Measurements from ENCODE around the gene SMCO3.

The SMCO3 gene

GRCh38 chr12:14803011-14803829 lies 10.8 kb downstream of the SMCO3 start, which contains the start of the genes C12orf60 and WBP11:
C12orf60 (plus strand) TSS chr12:14803670; CDS start chr12:14822936, 19,266 bp downstream.
WBP11 (minus strand) TSS chr12:14803478; CDS start chr12:14801383, 2,095 bp downstream.
- ChIA-PET POLR2A (ENCODE audit: low non-redundant PET) (interaction anchor here (0.7 to 1.2 kb wide), 3 partner anchors 29 to 33 kb away, joined by 4 to 5 read pairs (median 4); a partner anchor contains a TSS), CTCF (interaction anchor here (0.6 kb wide), 1 partner anchor 169 kb away, joined by 4 read pairs; no protein-coding TSS in a partner anchor)
- TF ChIP-seq, protein P1, sequence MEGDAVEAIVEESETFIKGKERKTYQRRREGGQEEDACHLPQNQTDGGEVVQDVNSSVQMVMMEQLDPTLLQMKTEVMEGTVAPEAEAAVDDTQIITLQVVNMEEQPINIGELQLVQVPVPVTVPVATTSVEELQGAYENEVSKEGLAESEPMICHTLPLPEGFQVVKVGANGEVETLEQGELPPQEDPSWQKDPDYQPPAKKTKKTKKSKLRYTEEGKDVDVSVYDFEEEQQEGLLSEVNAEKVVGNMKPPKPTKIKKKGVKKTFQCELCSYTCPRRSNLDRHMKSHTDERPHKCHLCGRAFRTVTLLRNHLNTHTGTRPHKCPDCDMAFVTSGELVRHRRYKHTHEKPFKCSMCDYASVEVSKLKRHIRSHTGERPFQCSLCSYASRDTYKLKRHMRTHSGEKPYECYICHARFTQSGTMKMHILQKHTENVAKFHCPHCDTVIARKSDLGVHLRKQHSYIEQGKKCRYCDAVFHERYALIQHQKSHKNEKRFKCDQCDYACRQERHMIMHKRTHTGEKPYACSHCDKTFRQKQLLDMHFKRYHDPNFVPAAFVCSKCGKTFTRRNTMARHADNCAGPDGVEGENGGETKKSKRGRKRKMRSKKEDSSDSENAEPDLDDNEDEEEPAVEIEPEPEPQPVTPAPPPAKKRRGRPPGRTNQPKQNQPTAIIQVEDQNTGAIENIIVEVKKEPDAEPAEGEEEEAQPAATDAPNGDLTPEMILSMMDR (conservative IDR thresholded peaks at IDR 0.05; ENCODE audit: low read depth) = no peak
- DNase-seq (ENCODE audit: low spot score) = peak; percentile 96
- H3K27ac ChIP-seq = peak within 1 kb of the TSS; percentile 74

GRCh38 chr12:14802721-14803010 lies 11.3 kb downstream of the SMCO3 start:
- ChIA-PET CTCF (interaction anchor here (0.6 kb wide), 1 partner anchor 170 kb away, joined by 4 read pairs; no protein-coding TSS in a partner anchor), POLR2A (ENCODE audit: low non-redundant PET) (interaction anchor here (1.0 to 1.2 kb wide), 2 partner anchors 29 to 33 kb away, joined by 4 to 5 read pairs; a partner anchor contains a TSS)
- TF ChIP-seq, protein P1 (conservative IDR thresholded peaks at IDR 0.05; ENCODE audit: low read depth) = no peak
- peak overlapping the region; percentile 74 for H3K27ac ChIP-seq
- DNase-seq (ENCODE audit: low spot score) = peak; percentile 1

DNA sequence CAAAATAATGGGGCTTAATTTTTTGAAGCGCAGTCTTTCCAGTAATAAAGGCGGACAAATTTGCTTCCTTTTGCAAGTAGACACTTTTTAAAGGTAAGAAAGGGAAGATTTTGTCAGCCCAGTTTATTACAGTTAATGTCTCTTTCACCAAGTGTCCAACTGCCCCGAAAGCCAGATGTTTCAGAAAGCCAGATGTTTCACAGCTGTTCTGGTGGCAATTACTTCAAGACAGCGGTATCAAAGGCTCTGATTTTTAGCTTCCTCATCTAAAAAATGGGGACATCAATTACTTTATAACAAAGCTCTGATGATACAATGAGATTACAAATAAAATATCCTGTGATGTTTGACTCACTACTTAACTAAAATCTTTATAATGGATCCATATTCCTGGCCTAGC lies 11.7 kb downstream of the SMCO3 start:
- POLR2A ChIA-PET (ENCODE audit: low non-redundant PET) = interaction anchor here (1.0 kb wide), 1 partner anchor 32 kb away, joined by 5 read pairs; no protein-coding TSS in a partner anchor
- DNase-seq (ENCODE audit: low spot score) = no peak
- TF ChIP-seq, protein P1 (conservative IDR thresholded peaks at IDR 0.05; ENCODE audit: low read depth) = no peak
- H3K27ac ChIP-seq = no peak overlapping the region
- CTCF ChIA-PET = interaction anchor here (0.6 kb wide), 1 partner anchor 170 kb away, joined by 4 read pairs; no protein-coding TSS in a partner anchor

DNA sequence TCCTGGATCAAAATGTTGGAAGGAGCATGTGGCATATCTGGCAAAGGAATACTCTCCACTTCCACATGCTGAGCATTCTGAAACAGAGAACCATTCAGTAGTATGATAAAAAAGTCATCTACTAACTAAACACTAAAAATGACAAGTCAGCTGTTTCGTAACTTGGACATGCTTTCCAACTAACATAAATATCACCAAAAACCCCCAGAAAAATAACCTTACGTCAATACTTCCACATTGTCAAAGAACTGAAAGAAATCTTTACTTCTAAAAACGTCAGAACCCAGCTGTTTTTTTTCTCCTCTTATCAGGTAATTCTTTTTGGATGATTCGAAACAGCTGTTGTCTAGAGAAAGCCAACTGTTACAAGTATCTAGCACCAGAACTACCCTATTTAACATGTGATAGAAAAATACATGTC lies 18.9 kb downstream of the SMCO3 start:
- TF ChIP-seq, protein P1 (conservative IDR thresholded peaks at IDR 0.05; ENCODE audit: low read depth) = no peak
- no peak for DNase-seq (ENCODE audit: low spot score)
- POLR2A ChIA-PET (ENCODE audit: low non-redundant PET) = no interaction called here
- no peak overlapping the region for H3K27ac ChIP-seq
- CTCF ChIA-PET = no interaction called here

GRCh38 chr12:14785568-14785967 lies 28.4 kb downstream of the SMCO3 start:
- DNase-seq (ENCODE audit: low spot score) = no peak
- TF ChIP-seq, protein P1 (conservative IDR thresholded peaks at IDR 0.05; ENCODE audit: low read depth) = no peak
- H3K27ac ChIP-seq = no peak overlapping the region
- ChIA-PET CTCF (no interaction called here), POLR2A (ENCODE audit: low non-redundant PET) (no interaction called here)

DNA sequence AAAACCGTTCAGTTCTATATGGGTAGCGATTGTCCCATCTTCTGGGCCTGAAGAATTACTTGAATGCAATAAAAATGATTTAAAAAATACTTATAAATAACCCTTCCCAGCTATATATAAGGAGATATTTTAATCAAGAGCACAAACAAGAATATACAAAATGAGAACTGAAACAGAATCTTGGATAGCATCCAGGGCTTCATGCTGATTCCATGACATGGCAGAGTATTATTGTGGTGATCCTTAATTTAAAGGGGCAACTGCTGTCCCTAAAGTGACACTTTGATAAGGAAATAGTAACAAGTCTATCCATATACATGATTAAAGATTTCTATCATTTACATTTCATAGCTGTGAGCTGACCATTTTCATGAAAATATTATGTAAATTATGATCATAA lies 29.5 kb downstream of the SMCO3 start:
- no peak overlapping the region for H3K27ac ChIP-seq
- DNase-seq (ENCODE audit: low spot score) = no peak
- TF ChIP-seq, protein P1 (conservative IDR thresholded peaks at IDR 0.05; ENCODE audit: low read depth) = no peak
- ChIA-PET CTCF (interaction anchor here (0.5 to 1.9 kb wide), 2 partner anchors 13 to 16 kb away, joined by 3 to 4 read pairs; no protein-coding TSS in a partner anchor), POLR2A (ENCODE audit: low non-redundant PET) (interaction anchor here (1.3 kb wide), 1 partner anchor 14 kb away, joined by 5 read pairs; no protein-coding TSS in a partner anchor)
